HL-60/S4 treated with phorbol 12-myristate 13-acetate at 8.2 ng/mL for 4 days and 3 days (cell line): Measurements from ENCODE around the gene SLC43A2.

ENCODE experiments used
- in situ Hi-C: fragments of 300-500 bp; cut with MboI; formaldehyde crosslinking; loops from 2 replicates; pipeline ENCODE4 v1.15.0; 2022; ENCODE audit warnings: low sequenced_read_pairs

SLC43A2 gene

GRCh38 chr17:1644493-1645206, 16.0 kb upstream of the SLC43A2 start:
- in situ Hi-C loops: loop anchor here (10.0 kb wide), 1 partner anchor 70 kb away; no protein-coding TSS in a partner anchor

- in situ Hi-C loops: loop anchor here (10.0 kb wide), 1 partner anchor 69 kb away; no protein-coding TSS in a partner anchor
Measured at GRCh38 chr17:1643999-1644492, 15.4 kb upstream of the SLC43A2 start.

- in situ Hi-C loops: loop anchor here (10.0 kb wide), 1 partner anchor 69 kb away; no protein-coding TSS in a partner anchor
Measured at GRCh38 chr17:1643293-1643998, 14.8 kb upstream of the SLC43A2 start.

- in situ Hi-C loops: loop anchor here (10.0 kb wide), 1 partner anchor 66 kb away; no protein-coding TSS in a partner anchor
Measured at GRCh38 chr17:1641065-1641403, 12.4 kb upstream of the SLC43A2 start.

GRCh38 chr17:1640329-1641064, 11.9 kb upstream of the SLC43A2 start:
- in situ Hi-C loops: loop anchor here (10.0 kb wide), 1 partner anchor 66 kb away; no protein-coding TSS in a partner anchor

- in situ Hi-C loops: loop anchor here (10.0 kb wide), 1 partner anchor 65 kb away; no protein-coding TSS in a partner anchor
Measured at GRCh38 chr17:1639549-1640180, 11.0 kb upstream of the SLC43A2 start.

- in situ Hi-C loops: no loop called here
Measured at GRCh38 chr17:1638624-1639300, 10.1 kb upstream of the SLC43A2 start.

GRCh38 chr17:1638171-1638590, 9.5 kb upstream of the SLC43A2 start:
- in situ Hi-C loops: no loop called here

GRCh38 chr17:1636732-1637285, 8.2 kb upstream of the SLC43A2 start:
- in situ Hi-C loops: no loop called here

- in situ Hi-C loops: no loop called here
Measured at GRCh38 chr17:1635675-1636465, 7.2 kb upstream of the SLC43A2 start.

GRCh38 chr17:1634841-1635650, 6.4 kb upstream of the SLC43A2 start:
- in situ Hi-C loops: no loop called here

GRCh38 chr17:1630662-1631061, 2.0 kb upstream of the SLC43A2 start:
- in situ Hi-C loops: no loop called here

- in situ Hi-C loops: no loop called here
Measured at GRCh38 chr17:1629504-1630310, 1.1 kb upstream of the SLC43A2 start.

- in situ Hi-C loops: no loop called here
Measured at GRCh38 chr17:1628856-1629503, 346 bp upstream of the SLC43A2 start.

GRCh38 chr17:1627182-1627981, 1.3 kb downstream of the SLC43A2 start:
- in situ Hi-C loops: no loop called here

GRCh38 chr17:1626333-1626732, 2.3 kb downstream of the SLC43A2 start:
- in situ Hi-C loops: no loop called here
